Pulmonary artery endothelial cell (primary cell): ENCODE data around the gene CFAP58. TPM values are rescaled to one million over a fixed set of nuclear protein-coding genes. Genes with fewer than 3 reads are reported as not detected.

Experiments
- DNase-seq: peaks from one replicate; pipeline ENCODE4 v3.0.0-alpha.2; 2011; ENCODE audit warnings: low read depth, low spot score
- total RNA-seq: library from RNA; depleted of rRNA; stranded (reverse); fragments of >200 nt; gene quantifications from 2 replicates; pipeline ENCODE4 v1.2.3, GENCODE V29; 2014

Gene CFAP58
- 0.46 and 0.63 TPM in 2 replicates for total RNA-seq

- no peak for DNase-seq
Observed at GRCh38 chr10:104353325-104354048, at the start of gene CFAP58. TSS of gene CFAP58 (plus strand) at chr10:104353833. CDS start at chr10:104353898, 65 bp downstream.

GRCh38 chr10:104304356-104304745 lies 49.3 kb upstream of the CFAP58 start:
- DNase-seq, result no peak

- DNase-seq, result no peak
Observed at GRCh38 chr10:104304927-104305326, 48.7 kb upstream of the CFAP58 start.

GRCh38 chr10:104306897-104307296 lies 46.7 kb upstream of the CFAP58 start:
- no peak for DNase-seq

- no peak for DNase-seq
Observed at GRCh38 chr10:104307576-104308438, 45.8 kb upstream of the CFAP58 start.

- DNase-seq, result no peak
Observed at GRCh38 chr10:104308439-104308903, 45.2 kb upstream of the CFAP58 start.

- no peak for DNase-seq
Observed at GRCh38 chr10:104309980-104310978, 43.4 kb upstream of the CFAP58 start.

- no peak for DNase-seq
Observed at GRCh38 chr10:104311184-104311720, 42.4 kb upstream of the CFAP58 start.

- no peak for DNase-seq
Observed at GRCh38 chr10:104314591-104315485, 38.8 kb upstream of the CFAP58 start.

GRCh38 chr10:104315486-104315921 lies 38.1 kb upstream of the CFAP58 start:
- no peak for DNase-seq

GRCh38 chr10:104316321-104317099 lies 37.1 kb upstream of the CFAP58 start:
- DNase-seq, result no peak

- no peak for DNase-seq
Observed at GRCh38 chr10:104317269-104317710, 36.3 kb upstream of the CFAP58 start.

GRCh38 chr10:104317726-104318299 lies 35.8 kb upstream of the CFAP58 start:
- DNase-seq, result no peak

- DNase-seq, result no peak
Observed at GRCh38 chr10:104318326-104318725, 35.3 kb upstream of the CFAP58 start.

GRCh38 chr10:104318810-104319741 lies 34.6 kb upstream of the CFAP58 start:
- DNase-seq, result no peak

GRCh38 chr10:104321226-104321625 lies 32.4 kb upstream of the CFAP58 start:
- DNase-seq, result no peak

- DNase-seq, result no peak
Observed at GRCh38 chr10:104321725-104322415, 31.8 kb upstream of the CFAP58 start.
